Anterior cingulate cortex (tissue), 58 donors: ENCODE measurements around the gene ODF2L.

ENCODE experiments used
- DNase-seq, 58 donors: peaks; one replicate each; lab custom pipeline; 2025; lab: John Stamatoyannopoulos, UW

ODF2L gene

DNA sequence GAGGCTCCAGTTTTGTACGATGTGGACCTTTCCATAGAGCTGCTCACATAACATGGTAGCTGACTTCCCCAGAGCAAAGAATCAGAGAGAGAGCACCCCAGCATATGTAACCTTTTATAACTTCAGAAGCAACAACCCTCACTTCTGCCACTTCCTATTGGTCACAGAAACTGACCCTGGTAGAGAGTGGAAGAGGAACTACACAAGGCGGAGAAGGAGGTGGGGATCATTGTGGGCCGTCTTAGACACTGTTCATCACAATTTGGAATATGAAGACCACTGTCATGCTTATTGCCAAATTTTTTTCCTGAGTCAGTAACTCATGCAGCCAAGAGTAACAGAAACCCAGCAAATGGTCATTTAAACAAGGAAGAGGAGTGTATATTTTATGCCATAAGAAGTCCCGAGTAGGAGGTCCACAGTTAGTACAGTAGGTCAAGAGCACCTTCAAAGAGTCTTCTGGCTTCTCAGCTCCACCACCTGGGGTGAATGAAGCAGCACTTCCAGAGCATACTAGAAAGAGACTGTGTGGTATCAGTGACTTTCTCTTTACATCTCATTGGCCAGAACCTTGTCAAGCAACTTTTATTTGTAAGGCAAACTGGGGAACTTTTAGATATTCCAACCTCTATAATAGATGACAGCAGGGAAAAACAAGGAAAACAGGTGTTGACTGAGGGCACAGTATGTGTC lies 71.8 kb downstream of the ODF2L start:
- DNase-seq = no peak

DNA sequence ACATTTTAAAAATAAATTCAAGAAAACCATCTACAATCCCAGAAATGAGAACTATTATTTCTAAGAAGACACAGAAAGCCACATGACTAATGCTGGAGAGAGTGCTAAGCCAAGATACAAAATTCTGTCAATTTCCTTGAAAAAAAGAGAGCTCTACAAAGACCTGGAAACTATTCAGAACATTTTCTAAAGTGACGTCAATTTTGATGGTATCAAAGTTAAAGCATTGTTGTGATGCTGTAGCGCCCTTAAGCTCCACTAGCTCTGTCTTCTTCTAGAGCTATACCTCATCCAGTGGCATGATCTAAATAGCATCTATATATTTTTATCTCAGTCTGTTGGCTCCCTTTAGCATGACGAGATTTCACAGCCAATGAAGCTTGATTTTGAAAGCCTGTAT lies 73.9 kb downstream of the ODF2L start:
- DNase-seq = no peak

DNA sequence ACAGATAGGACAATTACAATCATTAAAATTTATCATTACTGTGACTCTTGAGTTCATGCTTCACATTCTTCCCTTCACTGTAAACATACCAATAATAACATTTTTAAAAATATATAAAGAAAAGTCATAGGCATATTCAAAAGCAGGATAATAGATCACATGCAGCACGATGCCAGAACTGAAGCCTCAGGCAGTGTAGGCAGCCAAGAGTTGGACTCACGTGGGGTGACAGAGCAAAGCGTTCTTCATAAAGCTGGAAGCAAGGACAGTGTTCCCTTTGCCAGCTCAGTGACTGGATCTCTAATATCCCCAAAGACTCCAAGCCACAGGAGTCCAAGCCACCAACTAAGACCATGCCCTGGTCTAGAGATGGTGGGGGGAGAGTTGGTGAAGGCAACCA lies 77.7 kb downstream of the ODF2L start:
- no peak for DNase-seq

DNA sequence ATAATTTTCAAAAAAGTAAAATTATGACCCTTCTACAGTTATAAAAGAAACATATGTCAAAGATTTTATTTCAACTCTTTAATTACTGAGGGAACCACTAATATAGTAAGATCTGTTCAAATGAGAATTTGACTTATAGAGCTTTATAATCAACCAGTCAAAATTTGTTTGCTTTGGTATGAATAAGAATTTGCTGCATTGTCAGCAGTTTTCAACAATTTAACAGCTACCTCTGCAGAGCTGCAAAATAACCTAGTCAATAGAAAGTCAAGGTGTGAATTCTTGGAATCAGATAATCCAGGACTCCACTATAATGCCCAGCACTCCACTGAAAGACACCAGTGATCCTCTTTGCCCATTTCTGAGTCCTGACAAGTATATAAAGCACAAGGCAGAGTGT lies 78.2 kb downstream of the ODF2L start:
- DNase-seq = no peak

DNA sequence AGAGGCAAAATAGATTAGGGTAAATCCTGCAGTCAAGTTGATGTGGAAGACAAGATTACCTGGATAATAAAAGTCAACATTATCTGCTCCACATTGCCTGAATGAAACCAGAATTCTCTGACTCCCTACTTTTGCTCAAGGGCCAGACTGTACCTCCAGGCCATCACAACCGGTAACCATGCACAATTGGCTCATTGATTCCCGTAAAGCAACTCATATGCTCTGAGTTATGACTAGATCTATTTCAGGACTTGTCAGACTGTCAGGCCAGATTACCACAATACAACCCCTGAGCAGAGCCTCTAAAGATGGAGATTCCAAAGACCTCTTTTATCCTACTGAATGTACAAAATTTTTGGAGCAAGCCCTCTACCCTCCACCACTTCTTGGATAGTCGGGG lies 90.4 kb downstream of the ODF2L start:
- DNase-seq = no peak

DNA sequence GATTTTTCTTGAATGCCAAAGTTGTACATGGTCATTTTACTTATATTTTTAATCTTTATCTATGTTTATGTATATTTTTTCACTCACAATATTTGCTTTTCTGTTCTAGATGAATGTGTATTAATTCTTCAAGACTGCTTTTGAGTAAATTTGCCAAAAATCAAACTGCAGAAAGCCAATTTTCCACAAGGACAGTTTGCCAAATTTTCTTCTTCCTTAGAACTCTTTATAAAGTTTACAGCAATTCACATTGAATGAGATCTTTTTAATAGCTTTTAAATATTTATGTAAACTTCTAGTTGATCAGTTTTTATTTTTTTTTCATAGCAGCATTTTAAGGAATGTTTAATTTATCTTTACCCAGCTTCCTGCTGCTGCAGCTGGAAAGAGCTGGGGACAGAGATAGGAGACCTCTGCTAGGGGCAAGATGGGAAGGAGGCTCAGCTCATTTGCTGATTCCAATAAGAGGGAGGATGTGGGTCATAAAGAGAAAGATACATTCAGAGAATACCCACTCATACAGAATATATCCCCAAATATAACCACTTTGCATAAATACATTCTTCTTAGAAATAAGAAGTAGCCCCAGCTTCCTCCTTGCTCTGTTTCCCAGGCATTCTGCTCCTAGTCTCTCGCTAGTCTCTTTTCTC lies 93.0 kb downstream of the ODF2L start:
- no peak for DNase-seq
